ENCODE results near the gene JMJD8. TPM values are rescaled to one million over a fixed set of nuclear protein-coding genes. Genes with fewer than 3 reads are reported as not detected.

Gene JMJD8
- total and polyA plus RNA-seq, 9 of the 15 experiments (the other 6 are each of a cell fraction or from before 2014, with no cell fraction given) = 1.2 to 50.6 (median 29.3) TPM

GRCh38 chr16:726438-727290 is 42.5 kb upstream of the JMJD8 start, which contains the start of the genes CCDC78 and HAGHL (continued):
- no peak for TF ChIP-seq RNF219 (CRISPR knock-in tag; IDR thresholded peaks at IDR 0.05)
- TF ChIP-seq RFX1 (IDR thresholded peaks at IDR 0.05) = no peak
- TF ChIP-seq ZNF24 (IDR thresholded peaks at IDR 0.05) = no peak
- TF ChIP-seq SOX6 (IDR thresholded peaks at IDR 0.05) = no peak
- TF ChIP-seq SIX5 (IDR thresholded peaks at IDR 0.05; ENCODE audit: borderline replicate concordance in 1 of 2, insufficient read depth in 1 of 2, low read depth in 1 of 2, low read length in 2 of 2) = no peak
- no peak for TF ChIP-seq NELFE (IDR thresholded peaks at IDR 0.05; ENCODE audit: insufficient read depth, insufficient read length)
- no peak for TF ChIP-seq NEUROD1 (IDR thresholded peaks at IDR 0.05; ENCODE audit: borderline replicate concordance, low read depth, low read length, partially characterized antibody)
- no peak for TF ChIP-seq ATF4 (CRISPR knock-in tag; IDR thresholded peaks at IDR 0.05)
- no peak for TF ChIP-seq ZNF384 (IDR thresholded peaks at IDR 0.05; ENCODE audit: low read depth, low read length)
- no peak for TF ChIP-seq KDM4B (IDR thresholded peaks at IDR 0.05; ENCODE audit: borderline replicate concordance in 2 of 2, low read depth in 1 of 2)
- TF ChIP-seq HNRNPK (IDR thresholded peaks at IDR 0.05; ENCODE audit: low read depth, low read length, poor library complexity, severe bottlenecking) = no peak
- TF ChIP-seq, protein P1, sequence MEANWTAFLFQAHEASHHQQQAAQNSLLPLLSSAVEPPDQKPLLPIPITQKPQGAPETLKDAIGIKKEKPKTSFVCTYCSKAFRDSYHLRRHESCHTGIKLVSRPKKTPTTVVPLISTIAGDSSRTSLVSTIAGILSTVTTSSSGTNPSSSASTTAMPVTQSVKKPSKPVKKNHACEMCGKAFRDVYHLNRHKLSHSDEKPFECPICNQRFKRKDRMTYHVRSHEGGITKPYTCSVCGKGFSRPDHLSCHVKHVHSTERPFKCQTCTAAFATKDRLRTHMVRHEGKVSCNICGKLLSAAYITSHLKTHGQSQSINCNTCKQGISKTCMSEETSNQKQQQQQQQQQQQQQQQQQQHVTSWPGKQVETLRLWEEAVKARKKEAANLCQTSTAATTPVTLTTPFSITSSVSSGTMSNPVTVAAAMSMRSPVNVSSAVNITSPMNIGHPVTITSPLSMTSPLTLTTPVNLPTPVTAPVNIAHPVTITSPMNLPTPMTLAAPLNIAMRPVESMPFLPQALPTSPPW (CRISPR knock-in tag; IDR thresholded peaks at IDR 0.05) = peak; percentile 94
- TF ChIP-seq BMI1 (IDR thresholded peaks at IDR 0.05; ENCODE audit: low read length) = no peak
- TF ChIP-seq ZNF655 (CRISPR knock-in tag; IDR thresholded peaks at IDR 0.05) = no peak
- TF ChIP-seq HNRNPUL1 (IDR thresholded peaks at IDR 0.05; ENCODE audit: low read length) = no peak
- no peak for TF ChIP-seq PHTF2 (CRISPR knock-in tag; IDR thresholded peaks at IDR 0.05)
- TF ChIP-seq, protein P2, sequence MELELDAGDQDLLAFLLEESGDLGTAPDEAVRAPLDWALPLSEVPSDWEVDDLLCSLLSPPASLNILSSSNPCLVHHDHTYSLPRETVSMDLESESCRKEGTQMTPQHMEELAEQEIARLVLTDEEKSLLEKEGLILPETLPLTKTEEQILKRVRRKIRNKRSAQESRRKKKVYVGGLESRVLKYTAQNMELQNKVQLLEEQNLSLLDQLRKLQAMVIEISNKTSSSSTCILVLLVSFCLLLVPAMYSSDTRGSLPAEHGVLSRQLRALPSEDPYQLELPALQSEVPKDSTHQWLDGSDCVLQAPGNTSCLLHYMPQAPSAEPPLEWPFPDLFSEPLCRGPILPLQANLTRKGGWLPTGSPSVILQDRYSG (tag; conservative IDR thresholded peaks at IDR 0.05; ENCODE audit: low read depth) = no peak
- no peak for TF ChIP-seq BRD9 (IDR thresholded peaks at IDR 0.05; ENCODE audit: low read depth, partially characterized antibody)
- TF ChIP-seq, protein P3, sequence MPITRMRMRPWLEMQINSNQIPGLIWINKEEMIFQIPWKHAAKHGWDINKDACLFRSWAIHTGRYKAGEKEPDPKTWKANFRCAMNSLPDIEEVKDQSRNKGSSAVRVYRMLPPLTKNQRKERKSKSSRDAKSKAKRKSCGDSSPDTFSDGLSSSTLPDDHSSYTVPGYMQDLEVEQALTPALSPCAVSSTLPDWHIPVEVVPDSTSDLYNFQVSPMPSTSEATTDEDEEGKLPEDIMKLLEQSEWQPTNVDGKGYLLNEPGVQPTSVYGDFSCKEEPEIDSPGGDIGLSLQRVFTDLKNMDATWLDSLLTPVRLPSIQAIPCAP (CRISPR knock-in tag; IDR thresholded peaks at IDR 0.05; ENCODE audit: borderline replicate concordance) = no peak
- TF ChIP-seq TCF7 (IDR thresholded peaks at IDR 0.05; ENCODE audit: borderline replicate concordance) = no peak

Measured in K562 (cell line).